ENCODE data around the gene PSMC3. TPM values are rescaled to one million over a fixed set of nuclear protein-coding genes. Genes with fewer than 3 reads are reported as not detected.

Gene PSMC3
- total and polyA plus RNA-seq, 2 of the 13 experiments (the other 11 are each of a cell fraction or from before 2014, with no cell fraction given) = 75.8 to 214 TPM

GRCh38 chr11:47448566-47449427, 22.6 kb upstream of the PSMC3 start, which contains the start of gene RAPSN:
TSS of gene RAPSN (minus strand) at chr11:47449136. CDS start at chr11:47448964, 172 bp downstream.
- H3K9ac ChIP-seq (ENCODE audit: insufficient read depth, low read depth, low read length) = no peak within 1 kb of the TSS
- in situ Hi-C loops (cut with HindIII; ENCODE audit: extremely low pct_ligation_motif_present, low pct_unique_long_range_greater_than_20kb) (no loop called here), intact Hi-C loops (cut with micrococcal nuclease; ENCODE audit: unreplicated experiment) (no loop called here)
- POLR2A ChIA-PET = interaction anchor here (2.5 kb wide), 1 partner anchor 11 kb away, joined by 12 read pairs; no protein-coding TSS in a partner anchor
- H3K4me2 ChIP-seq (ENCODE audit: low read depth, low read length) = peak within 1 kb of the TSS; percentile 27; the same call in 1 of the 2 replicates
- ATAC-seq (peak; percentile 28), FAIRE-seq (no peak), DNase-seq (ENCODE audit: low spot score) (no peak)
- no peaks in the 10 kb centered on the region for H4K20me1 ChIP-seq (ENCODE audit: insufficient read depth, low read length)
- H3K4me1 ChIP-seq (ENCODE audit: insufficient read depth, low read length) = peaks cover 37% of the 10 kb centered on the region
- WGBS (ENCODE audit: low lambda C conversion rate) = 89% methylated on average over 3 of the region's 32 CpGs
- no peak within 1 kb of the TSS for H2AFZ ChIP-seq (ENCODE audit: low read length)
- no peaks in the 10 kb centered on the region for H3K9me3 ChIP-seq (ENCODE audit: low read length)
- H3K79me2 ChIP-seq (ENCODE audit: insufficient read depth, low read length) = no peaks in the 10 kb centered on the region
- TF ChIP-seq ZNF687 (CRISPR knock-in tag; IDR thresholded peaks at IDR 0.05) = peak; percentile 55
- no peak for TF ChIP-seq ZNF503 (CRISPR knock-in tag; IDR thresholded peaks at IDR 0.05)
- peak; percentile 69 for TF ChIP-seq AGO2 (optimal IDR thresholded peaks at IDR 0.05; ENCODE audit: low read depth, low read length)
- TF ChIP-seq ZBTB38 (CRISPR knock-in tag; IDR thresholded peaks at IDR 0.05) = peak; percentile 81; the same call in 1 of the 2 replicates
- peak; percentile 74; the same call in 1 of the 2 replicates for TF ChIP-seq ZBTB33 (CRISPR knock-in tag; IDR thresholded peaks at IDR 0.05)
- TF ChIP-seq ARHGAP35 (CRISPR knock-in tag; IDR thresholded peaks at IDR 0.05; ENCODE audit: borderline replicate concordance) = no peak
- no peak within 1 kb of the TSS for H3K4me3 ChIP-seq (replicated peaks in 1 of 3; ENCODE audit: insufficient read depth in 1 of 3, low read depth in 2 of 3, low read length in 3 of 3)
- H3K36me3 ChIP-seq (replicated peaks in 1 of 2; ENCODE audit: control insufficient read depth in 1 of 2, insufficient read depth in 2 of 2, low read length in 2 of 2) = no peaks in the 10 kb centered on the region
- CTCF ChIA-PET (ENCODE audit: low intra/inter-chr PET ratio, low total read pairs) = no interaction called here
- no peak within 1 kb of the TSS for H3K27ac ChIP-seq (ENCODE audit: extremely low read length, insufficient read depth, low read length)
- BruUV-seq (replicated peaks) = no TSS peak
- H3K27me3 ChIP-seq (ENCODE audit: control insufficient read depth in 1 of 2, insufficient read depth in 2 of 2, low read length in 2 of 2) = no peaks in the 10 kb centered on the region
